ENCODE data around the gene ABCC8. TPM values are rescaled to one million over a fixed set of nuclear protein-coding genes. Genes with fewer than 3 reads are reported as not detected.

Gene ABCC8
- total RNA-seq, 1 donor, result not detected

DNA sequence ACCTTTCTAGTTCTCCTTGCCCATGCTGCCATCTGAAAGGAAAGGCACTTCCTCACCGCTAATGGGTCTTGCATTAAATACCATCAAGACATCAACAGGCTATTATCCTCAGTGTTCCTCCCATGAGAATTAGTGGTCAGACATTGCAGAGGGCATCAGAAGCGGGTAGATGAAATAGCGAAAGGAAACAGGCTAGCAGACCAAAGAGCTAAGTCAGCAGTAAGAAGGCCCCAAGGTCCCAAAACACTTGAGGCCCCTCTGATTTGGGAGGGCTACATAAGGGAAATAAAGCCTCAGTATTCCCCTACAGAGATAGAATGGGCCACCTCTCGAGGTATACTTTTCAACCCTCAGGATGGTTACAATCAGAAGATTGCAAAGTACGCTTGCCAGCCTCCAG lies 101.1 kb downstream of the ABCC8 start:
- no peak overlapping the region for H3K4me3 ChIP-seq (ENCODE audit: low read depth, low read length)
- TF ChIP-seq, protein P1, sequence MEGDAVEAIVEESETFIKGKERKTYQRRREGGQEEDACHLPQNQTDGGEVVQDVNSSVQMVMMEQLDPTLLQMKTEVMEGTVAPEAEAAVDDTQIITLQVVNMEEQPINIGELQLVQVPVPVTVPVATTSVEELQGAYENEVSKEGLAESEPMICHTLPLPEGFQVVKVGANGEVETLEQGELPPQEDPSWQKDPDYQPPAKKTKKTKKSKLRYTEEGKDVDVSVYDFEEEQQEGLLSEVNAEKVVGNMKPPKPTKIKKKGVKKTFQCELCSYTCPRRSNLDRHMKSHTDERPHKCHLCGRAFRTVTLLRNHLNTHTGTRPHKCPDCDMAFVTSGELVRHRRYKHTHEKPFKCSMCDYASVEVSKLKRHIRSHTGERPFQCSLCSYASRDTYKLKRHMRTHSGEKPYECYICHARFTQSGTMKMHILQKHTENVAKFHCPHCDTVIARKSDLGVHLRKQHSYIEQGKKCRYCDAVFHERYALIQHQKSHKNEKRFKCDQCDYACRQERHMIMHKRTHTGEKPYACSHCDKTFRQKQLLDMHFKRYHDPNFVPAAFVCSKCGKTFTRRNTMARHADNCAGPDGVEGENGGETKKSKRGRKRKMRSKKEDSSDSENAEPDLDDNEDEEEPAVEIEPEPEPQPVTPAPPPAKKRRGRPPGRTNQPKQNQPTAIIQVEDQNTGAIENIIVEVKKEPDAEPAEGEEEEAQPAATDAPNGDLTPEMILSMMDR (IDR thresholded peaks at IDR 0.05; ENCODE audit: insufficient read depth, low read depth, low read length), result no peak

DNA sequence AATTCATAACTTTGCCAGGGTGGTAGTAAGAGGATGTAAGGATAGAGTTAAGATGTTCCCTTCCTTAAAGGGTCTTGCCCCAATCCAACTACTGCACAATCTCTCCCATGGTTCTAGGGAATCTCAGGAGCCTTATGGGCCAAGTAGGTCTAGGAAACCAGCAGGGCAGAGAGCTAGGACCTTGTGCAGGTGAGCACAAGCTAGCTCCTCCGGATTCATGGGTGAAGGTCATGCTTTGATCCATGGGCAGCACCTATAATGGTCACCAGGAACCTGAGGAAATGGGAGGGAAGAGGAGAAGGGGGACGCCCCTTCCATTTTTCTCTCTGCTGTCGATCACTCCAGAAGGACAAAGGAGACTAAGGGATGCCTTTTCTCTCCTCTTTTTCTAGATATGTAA lies 105.0 kb downstream of the ABCC8 start:
- H3K4me3 ChIP-seq (ENCODE audit: low read depth, low read length), result no peak overlapping the region
- peak; percentile 64 for DNase-seq (ENCODE audit: low read depth)
- TF ChIP-seq, protein P1 (IDR thresholded peaks at IDR 0.05; ENCODE audit: insufficient read depth, low read depth, low read length), result no peak

More for the DNA sequence above, 101.1 kb downstream of the ABCC8 start:
- no peak for DNase-seq (ENCODE audit: low read depth)

DNA sequence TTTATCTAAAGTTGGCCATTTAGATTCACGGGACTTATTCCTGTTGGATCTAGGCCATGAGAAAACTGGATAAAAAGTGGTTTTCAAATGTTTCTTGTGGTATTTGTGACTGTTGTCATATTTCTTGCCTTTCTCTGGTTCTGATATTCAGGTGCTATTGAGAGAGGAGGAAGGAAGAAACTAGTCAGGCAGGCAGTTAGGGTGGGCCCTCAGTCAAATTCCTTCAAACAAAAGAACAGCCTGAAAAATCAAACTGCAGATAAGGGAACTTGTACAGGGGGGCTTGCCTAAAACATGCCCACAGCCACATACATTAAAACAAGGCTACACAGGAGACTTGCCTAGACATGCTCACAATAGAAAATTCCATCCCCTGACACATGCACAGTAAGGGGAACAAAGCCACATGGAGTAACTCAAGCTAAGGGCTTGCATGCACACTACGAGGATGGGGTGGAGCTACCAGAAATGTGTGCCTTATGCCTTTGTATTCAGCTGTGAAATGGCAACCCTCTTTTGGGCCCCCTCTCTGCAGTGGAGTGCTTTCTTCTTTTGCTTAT lies 106.9 kb downstream of the ABCC8 start:
- no peak for DNase-seq (ENCODE audit: low read depth)
- H3K4me3 ChIP-seq (ENCODE audit: low read depth, low read length), result no peak overlapping the region
- TF ChIP-seq, protein P1 (IDR thresholded peaks at IDR 0.05; ENCODE audit: insufficient read depth, low read depth, low read length), result no peak

DNA sequence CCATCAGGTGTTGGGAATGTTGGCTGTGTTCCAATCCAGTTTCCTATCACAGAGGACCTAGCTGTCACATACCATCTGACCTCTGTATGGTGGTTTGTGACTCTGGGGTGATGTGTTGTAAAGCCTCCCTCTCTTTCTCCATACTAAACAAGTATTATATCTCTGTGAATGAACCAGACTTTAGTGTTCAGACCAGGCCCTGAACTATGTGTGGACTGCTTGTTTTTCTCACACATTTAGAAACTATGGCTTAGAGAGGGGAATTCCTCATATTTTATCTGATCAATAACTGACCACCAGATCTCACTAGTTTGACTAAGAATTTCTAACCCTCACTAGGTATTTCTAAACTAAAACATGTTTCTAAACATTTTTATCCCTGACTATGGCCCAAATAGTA lies 107.6 kb downstream of the ABCC8 start:
- no peak overlapping the region for H3K4me3 ChIP-seq (ENCODE audit: low read depth, low read length)
- TF ChIP-seq, protein P1 (IDR thresholded peaks at IDR 0.05; ENCODE audit: insufficient read depth, low read depth, low read length), result no peak
- DNase-seq (ENCODE audit: low read depth), result no peak

DNA sequence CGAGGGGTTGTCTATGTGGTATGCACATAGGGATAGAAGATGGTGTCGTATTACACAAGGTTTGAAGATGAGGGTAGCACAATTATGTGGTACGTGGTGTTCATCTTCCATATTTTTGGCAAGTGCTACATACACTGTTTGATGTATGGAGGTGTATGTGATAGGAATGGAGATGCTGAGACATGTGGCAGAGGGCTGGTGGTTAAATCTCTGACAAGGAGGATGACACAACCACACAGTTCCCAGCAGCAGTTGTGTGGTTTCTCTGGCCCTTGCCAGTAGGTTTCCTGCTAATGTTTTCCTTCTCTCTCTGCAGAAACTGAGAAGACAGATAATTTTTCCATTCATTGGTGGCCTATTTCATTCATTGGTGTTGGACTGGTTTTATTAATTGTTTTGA lies 108.1 kb downstream of the ABCC8 start:
- TF ChIP-seq, protein P1 (IDR thresholded peaks at IDR 0.05; ENCODE audit: insufficient read depth, low read depth, low read length), result no peak
- no peak overlapping the region for H3K4me3 ChIP-seq (ENCODE audit: low read depth, low read length)
- no peak for DNase-seq (ENCODE audit: low read depth)

DNA sequence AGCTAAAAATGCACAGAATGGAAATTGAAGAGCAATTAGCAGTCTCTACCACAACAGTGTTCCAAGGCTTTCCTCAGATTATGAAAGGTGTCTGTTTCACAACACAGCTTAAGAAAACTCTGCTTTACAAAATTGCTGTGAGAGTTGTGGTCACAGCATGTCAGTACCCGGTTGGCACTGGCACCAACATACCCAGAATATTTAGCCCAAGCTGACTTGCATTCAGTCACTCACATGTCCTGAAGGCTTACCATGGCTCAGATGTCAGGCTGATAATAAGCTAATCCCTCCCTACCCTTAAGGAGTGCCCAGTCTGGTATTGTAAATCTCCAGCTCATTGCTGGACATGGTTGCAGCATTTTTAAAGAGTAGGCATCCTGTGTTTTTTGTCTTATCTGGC lies 110.2 kb downstream of the ABCC8 start:
- TF ChIP-seq, protein P1 (IDR thresholded peaks at IDR 0.05; ENCODE audit: insufficient read depth, low read depth, low read length), result no peak
- DNase-seq (ENCODE audit: low read depth), result no peak
- no peak overlapping the region for H3K4me3 ChIP-seq (ENCODE audit: low read depth, low read length)

DNA sequence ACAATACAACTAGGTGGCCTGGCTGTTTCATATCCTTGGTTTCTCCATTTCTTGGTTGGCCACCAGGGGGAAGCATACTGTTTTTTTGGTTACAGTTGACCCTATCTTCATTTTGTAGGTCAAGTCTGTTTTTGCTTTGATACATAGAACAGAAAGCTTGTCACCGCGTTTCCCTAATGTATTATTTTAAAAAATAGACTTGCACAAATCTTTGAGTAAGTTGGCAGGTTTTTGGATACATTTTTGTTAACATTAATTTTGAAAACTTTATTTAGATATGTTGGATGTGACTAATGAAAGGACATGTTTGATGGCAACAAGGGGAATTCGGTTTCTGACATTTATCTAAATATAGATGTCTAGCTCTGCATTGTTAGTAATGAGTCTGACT lies 122.0 kb downstream of the ABCC8 start:
- DNase-seq (ENCODE audit: low read depth), result peak; percentile 77
- TF ChIP-seq, protein P1 (IDR thresholded peaks at IDR 0.05; ENCODE audit: insufficient read depth, low read depth, low read length), result peak; percentile 76
- H3K4me3 ChIP-seq (ENCODE audit: low read depth, low read length), result peak overlapping the region; percentile 72
